Right atrium auricular region (tissue), 2 donors: ENCODE results near the gene RASGRF1. TPM values are rescaled to one million over a fixed set of nuclear protein-coding genes. Genes with fewer than 3 reads are reported as not detected.

ENCODE experiments used
- DNase-seq: peaks from one replicate; pipeline ENCODE4 v3.0.0-alpha.2; 2019; ENCODE audit warnings: low spot score
- H3K27ac ChIP-seq, 2 donors: fragments of 200-600 bp; sonication (generic); 1 replicate in 1 of 2; 2 replicates in 1 of 2; pipeline ENCODE4 v1.5.1; 2016 to 2019
- H3K27me3 ChIP-seq, 2 donors: fragments of 200-600 bp; sonication (generic); one replicate each; pipeline versions ENCODE4 v1.5.1 to v1.6.0; 2017 to 2019
- H3K36me3 ChIP-seq: fragments of 200-600 bp; sonication (generic); one replicate; pipeline ENCODE4 v1.5.1; 2016
- H3K4me1 ChIP-seq, 2 donors: fragments of 200-600 bp; sonication (generic); one replicate each; pipeline versions ENCODE4 v1.5.1 to v1.6.0; 2017 to 2019
- H3K4me3 ChIP-seq, 2 donors: fragments of 200-600 bp; sonication (generic); 1 replicate in 1 of 2; 2 replicates in 1 of 2; pipeline ENCODE4 v1.5.1; 2017 to 2019; ENCODE audit warnings: mild to moderate bottlenecking in 1 of 2, moderate library complexity in 1 of 2
- H3K9me3 ChIP-seq, 2 donors: fragments of 200-600 bp; sonication (generic); one replicate each; pipeline ENCODE4 v1.5.1; 2019
- total RNA-seq, 2 donors: library from RNA; depleted of rRNA; stranded (reverse); fragments of >200 nt; gene quantifications; one replicate each; pipeline ENCODE4 v1.1.0, GENCODE V29; 2016
- TF ChIP-seq, protein P1 (sequence below), 2 donors: fragments of 200-600 bp; sonication (generic); IDR thresholded peaks; one replicate each; pipeline ENCODE4 v1.5.1; 2019; ENCODE audit warnings: antibody characterized with exemption in 2 of 2

Gene RASGRF1
- total RNA-seq, 2 donors from 2014 or later = 1.0 TPM; not detected in 1

- Histone ChIP-seq H3K9me3 (no peaks in the 10 kb centered on the region), H3K36me3 (no peaks in the 10 kb centered on the region), H3K27ac (no peak overlapping the region), H3K27me3 (no peaks in the 10 kb centered on the region), H3K4me3 (no peak overlapping the region), H3K4me1 (peaks cover 0 to 11% of the 10 kb centered on the region in 2 donors)
- DNase-seq = no peak
- TF ChIP-seq, protein P1, sequence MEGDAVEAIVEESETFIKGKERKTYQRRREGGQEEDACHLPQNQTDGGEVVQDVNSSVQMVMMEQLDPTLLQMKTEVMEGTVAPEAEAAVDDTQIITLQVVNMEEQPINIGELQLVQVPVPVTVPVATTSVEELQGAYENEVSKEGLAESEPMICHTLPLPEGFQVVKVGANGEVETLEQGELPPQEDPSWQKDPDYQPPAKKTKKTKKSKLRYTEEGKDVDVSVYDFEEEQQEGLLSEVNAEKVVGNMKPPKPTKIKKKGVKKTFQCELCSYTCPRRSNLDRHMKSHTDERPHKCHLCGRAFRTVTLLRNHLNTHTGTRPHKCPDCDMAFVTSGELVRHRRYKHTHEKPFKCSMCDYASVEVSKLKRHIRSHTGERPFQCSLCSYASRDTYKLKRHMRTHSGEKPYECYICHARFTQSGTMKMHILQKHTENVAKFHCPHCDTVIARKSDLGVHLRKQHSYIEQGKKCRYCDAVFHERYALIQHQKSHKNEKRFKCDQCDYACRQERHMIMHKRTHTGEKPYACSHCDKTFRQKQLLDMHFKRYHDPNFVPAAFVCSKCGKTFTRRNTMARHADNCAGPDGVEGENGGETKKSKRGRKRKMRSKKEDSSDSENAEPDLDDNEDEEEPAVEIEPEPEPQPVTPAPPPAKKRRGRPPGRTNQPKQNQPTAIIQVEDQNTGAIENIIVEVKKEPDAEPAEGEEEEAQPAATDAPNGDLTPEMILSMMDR (IDR thresholded peaks at IDR 0.05) = no peak
These were observed 88.0 kb downstream of the RASGRF1 start for GRCh38 chr15:79002581-79002980.

DNA sequence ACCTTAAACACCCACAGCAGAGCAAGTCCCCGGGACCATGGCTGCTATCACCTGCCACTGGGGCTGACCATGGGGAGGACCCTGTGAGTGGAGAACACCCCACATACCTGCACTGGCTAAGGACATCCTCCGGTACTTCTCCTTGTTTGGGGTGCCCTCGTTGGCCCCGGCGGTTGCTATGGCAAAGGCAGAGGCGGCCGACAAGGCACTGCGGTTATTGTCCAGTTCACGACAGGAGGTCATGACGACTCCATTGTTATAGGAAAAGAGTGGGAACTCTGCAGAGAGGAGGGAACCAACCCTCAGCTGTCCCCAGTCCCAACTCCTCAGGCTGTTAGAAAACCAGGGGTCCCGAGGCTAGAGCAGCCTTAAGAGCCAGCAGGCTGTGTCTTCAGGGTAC, 90.9 kb downstream of the RASGRF1 start:
- no peaks in the 10 kb centered on the region for H3K36me3 ChIP-seq

GRCh38 chr15:78998526-78998925, 92.1 kb downstream of the RASGRF1 start:
- H3K27ac ChIP-seq = no peak overlapping the region
- no peak overlapping the region for H3K4me3 ChIP-seq
- no peaks in the 10 kb centered on the region for H3K9me3 ChIP-seq
- TF ChIP-seq, protein P1 (IDR thresholded peaks at IDR 0.05) = no peak
- no peak for DNase-seq
- no peaks in the 10 kb centered on the region for H3K27me3 ChIP-seq
- H3K4me1 ChIP-seq = no peaks in the 10 kb centered on the region
- H3K36me3 ChIP-seq = no peaks in the 10 kb centered on the region

More for the DNA sequence above, 90.9 kb downstream of the RASGRF1 start:
- H3K4me3 ChIP-seq = no peak overlapping the region
- H3K4me1 ChIP-seq = peaks cover 0 to 7% of the 10 kb centered on the region in 2 donors
- DNase-seq = no peak
- no peaks in the 10 kb centered on the region for H3K9me3 ChIP-seq
- H3K27ac ChIP-seq = no peak overlapping the region
- H3K27me3 ChIP-seq = no peaks in the 10 kb centered on the region
- TF ChIP-seq, protein P1 (IDR thresholded peaks at IDR 0.05) = no peak

DNA sequence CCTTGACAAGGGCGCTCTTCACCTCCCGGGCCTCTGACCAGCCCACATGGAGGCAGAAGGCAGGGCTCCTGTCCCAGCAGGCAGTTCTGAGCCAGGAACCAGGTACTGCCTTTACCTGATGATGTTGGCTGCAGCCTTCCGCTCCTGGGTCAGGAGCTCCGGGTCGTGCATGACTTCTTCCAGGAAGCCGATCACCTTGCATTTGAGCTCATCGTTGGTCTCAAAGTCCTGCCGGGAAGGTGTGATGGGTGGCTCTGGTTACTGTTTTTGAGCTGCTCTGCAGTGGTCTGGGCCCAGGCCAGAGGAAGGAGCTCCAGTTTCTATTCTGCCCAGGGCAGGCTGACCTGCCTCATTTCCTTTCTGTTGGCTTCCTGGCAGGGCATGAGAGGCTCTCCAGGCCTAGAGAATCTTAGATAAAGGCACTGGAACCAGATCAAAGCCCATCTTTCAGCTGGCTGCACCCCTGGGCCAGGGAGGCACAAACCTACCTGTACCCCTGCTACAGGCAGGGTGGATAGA, 92.5 kb downstream of the RASGRF1 start:
- no peaks in the 10 kb centered on the region for H3K9me3 ChIP-seq
- no peak overlapping the region for H3K27ac ChIP-seq
- H3K4me1 ChIP-seq = no peaks in the 10 kb centered on the region
- DNase-seq = no peak
- H3K4me3 ChIP-seq = no peak overlapping the region
- TF ChIP-seq, protein P1 (IDR thresholded peaks at IDR 0.05) = no peak
- no peaks in the 10 kb centered on the region for H3K27me3 ChIP-seq
- H3K36me3 ChIP-seq = no peaks in the 10 kb centered on the region

DNA sequence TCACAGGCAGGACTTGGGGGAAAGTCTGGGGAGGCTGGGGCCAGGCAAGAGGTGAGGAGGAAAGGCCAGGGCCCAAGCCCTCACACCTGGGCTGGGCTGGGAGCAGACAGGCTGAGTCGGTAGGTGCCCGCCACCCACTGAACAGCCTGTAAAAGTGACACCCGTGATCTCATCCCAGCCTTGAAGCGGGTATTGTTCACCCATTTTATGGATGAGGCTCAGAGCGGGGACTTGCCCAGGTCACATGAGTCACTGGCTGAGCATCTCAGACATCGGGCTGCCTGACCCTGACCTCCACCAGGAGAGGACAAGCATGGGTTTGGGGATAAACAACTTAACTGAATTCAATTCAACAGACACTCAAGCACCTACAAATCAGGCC, 93.7 kb downstream of the RASGRF1 start:
- H3K36me3 ChIP-seq = no peaks in the 10 kb centered on the region
- TF ChIP-seq, protein P1 (IDR thresholded peaks at IDR 0.05) = no peak
- DNase-seq = no peak
- no peak overlapping the region for H3K27ac ChIP-seq
- no peaks in the 10 kb centered on the region for H3K27me3 ChIP-seq
- no peak overlapping the region for H3K4me3 ChIP-seq
- no peaks in the 10 kb centered on the region for H3K4me1 ChIP-seq
- H3K9me3 ChIP-seq = no peaks in the 10 kb centered on the region
